GM21529 (cell line): Measurements from ENCODE around the gene TM7SF2.
A peak's percentile ranks its signal among the peaks of the same experiment; 100 is the strongest.

ENCODE experiments used
- ATAC-seq: cut with Tn5 transposase; IDR thresholded peaks from one replicate; pipeline ENCODE4 v1.9.1; 2021; ENCODE audit not compliant: unreplicated experiment

TM7SF2 gene

GRCh38 chr11:65111744-65112545 lies at the start of gene TM7SF2:
TSS of gene TM7SF2 (plus strand) at chr11:65111872. CDS start at chr11:65112016, 144 bp downstream.
- ATAC-seq, result peak; percentile 64

GRCh38 chr11:65063532-65063931 lies 48.1 kb upstream of the TM7SF2 start:
- no peak for ATAC-seq

GRCh38 chr11:65064847-65065240 lies 46.8 kb upstream of the TM7SF2 start:
- ATAC-seq, result no peak

GRCh38 chr11:65065851-65066250 lies 45.8 kb upstream of the TM7SF2 start:
- no peak for ATAC-seq

GRCh38 chr11:65066315-65066714 lies 45.4 kb upstream of the TM7SF2 start:
- no peak for ATAC-seq

GRCh38 chr11:65066805-65067291 lies 44.8 kb upstream of the TM7SF2 start:
- no peak for ATAC-seq

- no peak for ATAC-seq
Observed at GRCh38 chr11:65067446-65067845, 44.2 kb upstream of the TM7SF2 start.

- no peak for ATAC-seq
Observed at GRCh38 chr11:65069217-65069616, 42.5 kb upstream of the TM7SF2 start.

GRCh38 chr11:65071907-65072630 lies 39.6 kb upstream of the TM7SF2 start:
- ATAC-seq, result no peak

- no peak for ATAC-seq
Observed at GRCh38 chr11:65072631-65072966, 39.1 kb upstream of the TM7SF2 start.

- no peak for ATAC-seq
Observed at GRCh38 chr11:65077451-65077850, 34.2 kb upstream of the TM7SF2 start.

GRCh38 chr11:65078151-65078550 lies 33.5 kb upstream of the TM7SF2 start:
- peak; percentile 42 for ATAC-seq

- no peak for ATAC-seq
Observed at GRCh38 chr11:65078786-65079342, 32.8 kb upstream of the TM7SF2 start.

- peak; percentile 10 for ATAC-seq
Observed at GRCh38 chr11:65083134-65083833, 28.4 kb upstream of the TM7SF2 start.

- peak; percentile 72 for ATAC-seq
Observed at GRCh38 chr11:65083834-65084597, 27.7 kb upstream of the TM7SF2 start, which contains the start of the genes CDCA5 and ZFPL1. TSS of gene CDCA5 (minus strand) at chr11:65084040. CDS start at chr11:65083978, 62 bp downstream. TSS of gene ZFPL1 (plus strand) at chr11:65084222. CDS start at chr11:65084699, 477 bp downstream.

GRCh38 chr11:65084598-65085375 lies 26.9 kb upstream of the TM7SF2 start:
- no peak for ATAC-seq

- no peak for ATAC-seq
Observed at GRCh38 chr11:65085446-65085845, 26.2 kb upstream of the TM7SF2 start.

- ATAC-seq, result no peak
Observed at GRCh38 chr11:65086809-65087208, 24.9 kb upstream of the TM7SF2 start.

GRCh38 chr11:65087216-65087615 lies 24.5 kb upstream of the TM7SF2 start:
- ATAC-seq, result no peak

- ATAC-seq, result no peak
Observed at GRCh38 chr11:65087827-65088226, 23.8 kb upstream of the TM7SF2 start.
